ENCODE data around the gene QSER1. TPM values are rescaled to one million over a fixed set of nuclear protein-coding genes. Genes with fewer than 3 reads are reported as not detected.

The QSER1 gene
- total and polyA plus RNA-seq, 2 experiments from 2014 or later, result 3.7 to 27.1 TPM

- no peak for TF ChIP-seq EZH2 (IDR thresholded peaks at IDR 0.05; ENCODE audit: borderline replicate concordance)
- TF ChIP-seq CTCF (IDR thresholded peaks at IDR 0.05; ENCODE audit: poor library complexity), result no peak
- TF ChIP-seq EZH2phosphoT487 (IDR thresholded peaks at IDR 0.05; ENCODE audit: low read depth, severe bottlenecking, unreplicated experiment), result no peak
- no peaks in the 10 kb centered on the region for H3K36me3 ChIP-seq (replicated peaks; ENCODE audit: insufficient read depth, low read depth)
- no peaks in the 10 kb centered on the region for H3K79me2 ChIP-seq
- no peak overlapping the region for H3K4me2 ChIP-seq
- no peaks in the 10 kb centered on the region for H4K20me1 ChIP-seq (ENCODE audit: insufficient read depth, poor library complexity, severe bottlenecking)
- H3K27me3 ChIP-seq, result no peaks in the 10 kb centered on the region
- no peaks in the 10 kb centered on the region for H3K9me3 ChIP-seq (ENCODE audit: low read depth)
- 82% methylated on average over 3 of the region's 3 CpGs for WGBS (ENCODE audit: low lambda C conversion rate, missing lambda C conversion rate)
- no peak for DNase-seq (ENCODE audit: low spot score)
- H3K4me3 ChIP-seq, result no peak overlapping the region
- no peak overlapping the region for H3K27ac ChIP-seq
- no peak overlapping the region for H2AFZ ChIP-seq
- no peaks in the 10 kb centered on the region for H3K9me2 ChIP-seq (replicated peaks; ENCODE audit: insufficient read depth)
- no peaks in the 10 kb centered on the region for H3K4me1 ChIP-seq (ENCODE audit: insufficient read depth)
Measured at GRCh38 chr11:32972781-32973180, 80.2 kb downstream of the QSER1 start.

- Histone ChIP-seq H3K36me3 (replicated peaks; ENCODE audit: insufficient read depth, low read depth) (no peaks in the 10 kb centered on the region), H3K4me1 (ENCODE audit: insufficient read depth) (no peaks in the 10 kb centered on the region), H3K9me2 (replicated peaks; ENCODE audit: insufficient read depth) (no peaks in the 10 kb centered on the region), H4K20me1 (ENCODE audit: insufficient read depth, poor library complexity, severe bottlenecking) (no peaks in the 10 kb centered on the region), H2AFZ (no peak overlapping the region), H3K4me3 (no peak overlapping the region), H3K27ac (no peak overlapping the region), H3K79me2 (no peaks in the 10 kb centered on the region), H3K9me3 (ENCODE audit: low read depth) (no peaks in the 10 kb centered on the region), H3K4me2 (no peak overlapping the region), H3K27me3 (no peaks in the 10 kb centered on the region)
- WGBS (ENCODE audit: low lambda C conversion rate, missing lambda C conversion rate), result 79% methylated on average over 2 of the region's 2 CpGs
- TF ChIP-seq EZH2 (IDR thresholded peaks at IDR 0.05; ENCODE audit: borderline replicate concordance) (no peak), CTCF (IDR thresholded peaks at IDR 0.05; ENCODE audit: poor library complexity) (no peak), EZH2phosphoT487 (IDR thresholded peaks at IDR 0.05; ENCODE audit: low read depth, severe bottlenecking, unreplicated experiment) (no peak)
- no peak for DNase-seq (ENCODE audit: low spot score)
Measured at GRCh38 chr11:32982626-32983025, 90.0 kb downstream of the QSER1 start.

GRCh38 chr11:32983506-32983905 lies 90.9 kb downstream of the QSER1 start:
- 93% methylated on average over 2 of the region's 2 CpGs for WGBS (ENCODE audit: low lambda C conversion rate, missing lambda C conversion rate)
- Histone ChIP-seq H3K27me3 (no peaks in the 10 kb centered on the region), H3K27ac (no peak overlapping the region), H3K9me2 (replicated peaks; ENCODE audit: insufficient read depth) (no peaks in the 10 kb centered on the region), H3K36me3 (replicated peaks; ENCODE audit: insufficient read depth, low read depth) (no peaks in the 10 kb centered on the region), H3K4me3 (no peak overlapping the region), H3K79me2 (no peaks in the 10 kb centered on the region), H2AFZ (no peak overlapping the region), H4K20me1 (ENCODE audit: insufficient read depth, poor library complexity, severe bottlenecking) (no peaks in the 10 kb centered on the region), H3K4me1 (ENCODE audit: insufficient read depth) (no peaks in the 10 kb centered on the region), H3K4me2 (no peak overlapping the region), H3K9me3 (ENCODE audit: low read depth) (no peaks in the 10 kb centered on the region)
- no peak for DNase-seq (ENCODE audit: low spot score)
- no peak for TF ChIP-seq CTCF (IDR thresholded peaks at IDR 0.05; ENCODE audit: poor library complexity)
- TF ChIP-seq EZH2phosphoT487 (IDR thresholded peaks at IDR 0.05; ENCODE audit: low read depth, severe bottlenecking, unreplicated experiment), result no peak
- no peak for TF ChIP-seq EZH2 (IDR thresholded peaks at IDR 0.05; ENCODE audit: borderline replicate concordance)

- 100% methylated on average over 5 of the region's 5 CpGs for WGBS (ENCODE audit: low lambda C conversion rate, missing lambda C conversion rate)
- Histone ChIP-seq H3K9me3 (ENCODE audit: low read depth) (no peaks in the 10 kb centered on the region), H3K27ac (no peak overlapping the region), H3K4me3 (no peak overlapping the region), H3K9me2 (replicated peaks; ENCODE audit: insufficient read depth) (no peaks in the 10 kb centered on the region), H3K4me1 (ENCODE audit: insufficient read depth) (no peaks in the 10 kb centered on the region), H3K4me2 (no peak overlapping the region), H2AFZ (no peak overlapping the region), H3K36me3 (replicated peaks; ENCODE audit: insufficient read depth, low read depth) (no peaks in the 10 kb centered on the region), H3K27me3 (no peaks in the 10 kb centered on the region), H3K79me2 (no peaks in the 10 kb centered on the region), H4K20me1 (ENCODE audit: insufficient read depth, poor library complexity, severe bottlenecking) (no peaks in the 10 kb centered on the region)
- DNase-seq (ENCODE audit: low spot score), result no peak
- no peak for TF ChIP-seq EZH2 (IDR thresholded peaks at IDR 0.05; ENCODE audit: borderline replicate concordance)
- no peak for TF ChIP-seq EZH2phosphoT487 (IDR thresholded peaks at IDR 0.05; ENCODE audit: low read depth, severe bottlenecking, unreplicated experiment)
- TF ChIP-seq CTCF (IDR thresholded peaks at IDR 0.05; ENCODE audit: poor library complexity), result no peak
Measured at GRCh38 chr11:32985600-32985999, 93.0 kb downstream of the QSER1 start.
